WTC11 (cell line): ENCODE measurements around the gene PFKFB3. TPM values are rescaled to one million over a fixed set of nuclear protein-coding genes. Genes with fewer than 3 reads are reported as not detected.

Experiments used
- ATAC-seq: fragments of 200-7000 bp; cut with Tn5 transposase; 2 replicates; pipeline ENCODE4 v1.10.0; 2021; ENCODE audit warnings: mild to moderate bottlenecking, moderate library complexity
- CTCF ChIA-PET: fragments of 300-600 bp; sonication (Branson Sonifier 250); formaldehyde crosslinking; loops from one replicate; lab custom pipeline; 2021; ENCODE audit warnings: antibody characterized with exemption; lab: Charles Lee
- POLR2A ChIA-PET: fragments of 350-600 bp; sonication (Branson Sonifier 250); formaldehyde crosslinking; loops from one replicate; lab custom pipeline; 2021; ENCODE audit warnings: antibody characterized with exemption; lab: Charles Lee
- DNase-seq: peaks from one replicate; pipeline ENCODE4 v3.0.0; 2021; ENCODE audit warnings: low spot score
- H3K27ac Mint-ChIP-seq: 2 replicates; pipeline ENCODE4 v1.8.0; 2021; ENCODE audit warnings: mixed read lengths
- H3K27me3 Mint-ChIP-seq: 2 replicates; pipeline ENCODE4 v1.8.0; 2021; ENCODE audit warnings: low read depth, mild to moderate bottlenecking, moderate library complexity, mixed read lengths
- H3K36me3 Mint-ChIP-seq: 2 replicates; pipeline ENCODE4 v1.8.0; 2021; ENCODE audit warnings: mixed read lengths
- H3K4me1 Mint-ChIP-seq: 2 replicates; pipeline ENCODE4 v1.8.0; 2022; ENCODE audit warnings: mixed read lengths
- H3K4me3 Mint-ChIP-seq: 2 replicates; pipeline ENCODE4 v1.8.0; 2021; ENCODE audit warnings: mild to moderate bottlenecking, moderate library complexity, mixed read lengths
- H3K9me3 Mint-ChIP-seq: 2 replicates; pipeline ENCODE4 v1.8.0; 2021; ENCODE audit warnings: mixed read lengths
- ARID4B ChIP-seq: sonication (generic); formaldehyde crosslinking; IDR thresholded peaks from 2 replicates; pipeline ENCODE4 v1.8.0; 2023; ENCODE audit warnings: missing genetic modification reagents, mild to moderate bottlenecking, borderline replicate concordance
- CREB1 ChIP-seq: sonication (generic); formaldehyde crosslinking; IDR thresholded peaks from 2 replicates; pipeline ENCODE4 v1.8.0; 2023; ENCODE audit warnings: mild to moderate bottlenecking, missing genetic modification reagents
- E2F5 ChIP-seq: sonication (generic); formaldehyde crosslinking; IDR thresholded peaks from 2 replicates; pipeline ENCODE4 v1.8.1; 2022; ENCODE audit warnings: mild to moderate bottlenecking, moderate library complexity, missing genetic modification reagents
- ELF4 ChIP-seq: sonication (generic); formaldehyde crosslinking; IDR thresholded peaks from 2 replicates; pipeline ENCODE4 v1.8.1; 2022; ENCODE audit warnings: low read depth, mild to moderate bottlenecking, moderate library complexity, missing genetic modification reagents
- EMX1 ChIP-seq: fragments of 250-450 bp; sonication (Bioruptor Pico); IDR thresholded peaks from 2 replicates; pipeline ENCODE4 v1.8.0; 2021; ENCODE audit warnings: mild to moderate bottlenecking
- ERG ChIP-seq: fragments of 250-450 bp; sonication (Bioruptor Pico); IDR thresholded peaks from 2 replicates; pipeline ENCODE4 v1.8.0; 2021; ENCODE audit warnings: mild to moderate bottlenecking
- ESRRA ChIP-seq: sonication (generic); formaldehyde crosslinking; IDR thresholded peaks from 2 replicates; pipeline ENCODE4 v1.8.1; 2022; ENCODE audit warnings: mild to moderate bottlenecking, missing genetic modification reagents, borderline replicate concordance
- FOXP4 ChIP-seq: sonication (generic); formaldehyde crosslinking; IDR thresholded peaks from 2 replicates; pipeline ENCODE4 v1.8.0; 2022; ENCODE audit warnings: mild to moderate bottlenecking, missing genetic modification reagents
- GABPB1 ChIP-seq: sonication (generic); formaldehyde crosslinking; IDR thresholded peaks from 2 replicates; pipeline ENCODE4 v1.8.1; 2023; ENCODE audit warnings: mild to moderate bottlenecking, missing genetic modification reagents
- HMGA2 ChIP-seq: fragments of 250-450 bp; sonication (Bioruptor Pico); IDR thresholded peaks from 2 replicates; pipeline ENCODE4 v1.4.0; 2021; ENCODE audit warnings: mild to moderate bottlenecking, moderate library complexity
- IRF1 ChIP-seq: sonication (generic); formaldehyde crosslinking; IDR thresholded peaks from 2 replicates; pipeline ENCODE4 v1.8.0; 2023; ENCODE audit warnings: missing genetic modification reagents
- MXD4 ChIP-seq: fragments of 250-450 bp; sonication (Bioruptor Pico); IDR thresholded peaks from 2 replicates; pipeline ENCODE4 v1.8.0; 2021; ENCODE audit warnings: mild to moderate bottlenecking, moderate library complexity, borderline replicate concordance
- TCF7 ChIP-seq: sonication (generic); formaldehyde crosslinking; IDR thresholded peaks from 2 replicates; pipeline ENCODE4 v1.8.0; 2022; ENCODE audit warnings: mild to moderate bottlenecking, low read depth, missing genetic modification reagents, moderate library complexity
- TEAD4 ChIP-seq: sonication (generic); formaldehyde crosslinking; IDR thresholded peaks from 2 replicates; pipeline ENCODE4 v1.8.0; 2022; ENCODE audit warnings: mild to moderate bottlenecking, missing genetic modification reagents
- TP53 ChIP-seq: sonication (generic); formaldehyde crosslinking; IDR thresholded peaks from 2 replicates; pipeline ENCODE4 v1.8.1; 2023; ENCODE audit warnings: mild to moderate bottlenecking, missing genetic modification reagents
- ZNF219 ChIP-seq: sonication (generic); formaldehyde crosslinking; IDR thresholded peaks from 2 replicates; pipeline ENCODE4 v1.8.0; 2023; ENCODE audit warnings: missing genetic modification reagents, mild to moderate bottlenecking, borderline replicate concordance
- ZNF317 ChIP-seq: sonication (generic); formaldehyde crosslinking; IDR thresholded peaks from 2 replicates; pipeline ENCODE4 v1.8.1; 2023; ENCODE audit warnings: low read depth, mild to moderate bottlenecking, moderate library complexity, missing genetic modification reagents, borderline replicate concordance
- ZNF396 ChIP-seq: fragments of 250-450 bp; sonication (Bioruptor Pico); IDR thresholded peaks from 2 replicates; pipeline ENCODE4 v1.8.0; 2021; ENCODE audit warnings: mild to moderate bottlenecking, moderate library complexity, borderline replicate concordance
- ZNF416 ChIP-seq: fragments of 250-450 bp; sonication (Bioruptor Pico); IDR thresholded peaks from 2 replicates; pipeline ENCODE4 v1.9.0; 2021; ENCODE audit warnings: mild to moderate bottlenecking, inconsistent platforms
- ZNF425 ChIP-seq: fragments of 250-450 bp; sonication (Bioruptor Pico); conservative IDR thresholded peaks from 2 replicates; pipeline ENCODE4 v1.9.0; 2021; ENCODE audit warnings: mild to moderate bottlenecking
- total RNA-seq: library from RNA; stranded (reverse); gene quantifications from 3 replicates; pipeline ENCODE4 v1.2.3, GENCODE V29; 2021

PFKFB3 gene
- total RNA-seq, 1 experiment from 2014 or later = 30.6 TPM

GRCh38 chr10:6231730-6232129 lies 29.0 kb downstream of the PFKFB3 start:
- Mint-ChIP-seq H3K4me3 (no peak overlapping the region), H3K9me3 (no peaks in the 10 kb centered on the region), H3K27me3 (no peaks in the 10 kb centered on the region), H3K4me1 (no peaks in the 10 kb centered on the region), H3K27ac (no peak overlapping the region), H3K36me3 (peaks cover 49% of the 10 kb centered on the region)
- ATAC-seq (no peak), DNase-seq (no peak)
- CTCF ChIA-PET = interaction anchor here (1.2 kb wide), 1 partner anchor 170 kb away, joined by 3 read pairs; no protein-coding TSS in a partner anchor
- POLR2A ChIA-PET = no interaction called here
- TF ChIP-seq GABPB1 (CRISPR knock-in tag) = no peak
- no peak for TF ChIP-seq EMX1 (CRISPR knock-in tag)
- no peak for TF ChIP-seq FOXP4 (CRISPR knock-in tag)
- TF ChIP-seq ZNF425 (CRISPR knock-in tag) = no peak
- TF ChIP-seq ZNF219 = no peak
- TF ChIP-seq TCF7 (CRISPR knock-in tag) = no peak
- no peak for TF ChIP-seq IRF1
- no peak for TF ChIP-seq TEAD4
- TF ChIP-seq ELF4 (CRISPR knock-in tag) = no peak
- no peak for TF ChIP-seq ZNF317 (CRISPR knock-in tag)
- TF ChIP-seq TP53 = no peak
- TF ChIP-seq HMGA2 = no peak
- TF ChIP-seq ARID4B (CRISPR knock-in tag) = no peak
- TF ChIP-seq ZNF416 (CRISPR knock-in tag) = no peak
- TF ChIP-seq ERG (CRISPR knock-in tag) = no peak
- no peak for TF ChIP-seq ZNF396 (CRISPR knock-in tag)
- TF ChIP-seq MXD4 (CRISPR knock-in tag) = no peak
- no peak for TF ChIP-seq E2F5
- TF ChIP-seq CREB1 (CRISPR knock-in tag) = no peak
- TF ChIP-seq ESRRA = no peak
